AG08395 (cell line): Measurements from ENCODE around the gene LRRN2.

Experiments
- DNase-seq: peaks from one replicate; pipeline ENCODE4 v3.0.0; 2012; ENCODE audit warnings: mixed read lengths, low spot score

LRRN2 gene

DNA sequence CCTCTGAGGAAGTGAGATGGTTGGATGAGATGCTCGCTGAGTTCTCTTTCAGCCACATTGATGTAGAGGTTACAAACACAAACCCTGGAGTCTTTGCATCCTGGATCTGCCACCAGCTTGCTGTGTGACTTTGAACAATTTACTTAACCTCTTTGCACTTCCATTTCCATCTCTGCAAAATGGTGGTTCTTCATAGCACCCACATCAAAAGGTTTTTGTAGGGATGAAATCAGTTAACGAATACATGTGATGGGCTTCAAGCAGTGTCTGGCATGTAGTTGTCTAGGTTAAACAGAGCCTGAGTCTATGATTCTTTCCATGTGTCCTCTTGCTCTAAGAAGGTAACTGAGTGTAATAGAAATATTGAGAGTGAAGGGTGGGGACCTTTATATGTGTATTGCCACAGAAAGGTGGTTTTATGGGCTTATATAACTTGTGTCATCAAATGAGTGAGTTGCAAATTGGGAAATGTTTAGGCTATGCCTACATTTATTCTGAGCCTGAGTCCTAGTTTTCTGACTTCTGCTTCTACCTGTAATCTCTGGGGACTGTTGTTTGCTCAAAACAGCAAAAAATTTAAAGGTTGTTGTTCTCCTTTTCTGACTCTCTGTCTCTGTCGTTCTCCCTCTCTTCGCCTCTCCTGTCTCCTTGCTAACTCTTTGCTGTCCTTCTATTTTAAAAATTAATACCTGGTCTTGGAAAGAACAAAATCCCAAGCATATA lies 27.3 kb upstream of the LRRN2 start:
- DNase-seq = no peak

- no peak for DNase-seq
Measured at GRCh38 chr1:204711947-204712701, 26.6 kb upstream of the LRRN2 start.

DNA sequence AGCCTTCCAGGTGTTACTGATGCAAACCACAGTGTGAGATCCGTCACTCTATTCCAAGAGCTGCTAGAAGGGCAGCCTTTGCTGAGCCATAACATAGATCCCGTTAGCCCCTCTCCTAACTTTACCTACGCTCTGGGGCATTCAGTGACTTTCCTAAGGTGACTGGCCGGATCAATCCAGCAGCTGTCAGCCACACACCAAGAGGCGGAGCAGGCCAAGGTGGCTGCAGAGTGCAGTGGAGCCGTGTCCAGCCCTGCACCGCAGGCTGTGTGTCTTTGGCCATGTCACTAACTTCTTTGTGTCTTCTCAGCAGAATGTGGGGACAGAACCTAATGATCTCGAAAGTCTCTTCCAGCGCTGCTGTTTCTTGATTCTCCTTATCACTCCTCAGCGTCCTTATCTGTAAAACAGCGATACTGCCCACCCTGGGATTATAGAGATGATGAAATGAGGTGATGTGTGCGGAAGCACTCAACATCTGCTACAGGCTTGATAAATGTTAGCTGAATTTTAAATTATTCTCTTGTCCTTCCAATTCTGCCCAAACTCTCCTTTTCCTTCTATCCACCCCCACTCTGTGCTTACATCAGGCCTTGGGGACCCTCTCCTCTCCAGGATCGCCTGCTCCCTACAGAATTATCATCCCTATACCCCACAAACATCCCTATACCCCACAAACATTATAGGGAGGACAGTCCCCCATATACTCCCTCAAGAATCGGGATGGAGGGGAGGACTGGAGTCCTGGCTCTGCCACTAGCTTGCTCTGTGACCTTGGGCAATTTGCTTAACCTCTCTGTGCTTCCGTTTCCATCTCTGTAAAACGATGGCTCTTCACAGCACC lies 25.8 kb upstream of the LRRN2 start:
- no peak for DNase-seq

DNA sequence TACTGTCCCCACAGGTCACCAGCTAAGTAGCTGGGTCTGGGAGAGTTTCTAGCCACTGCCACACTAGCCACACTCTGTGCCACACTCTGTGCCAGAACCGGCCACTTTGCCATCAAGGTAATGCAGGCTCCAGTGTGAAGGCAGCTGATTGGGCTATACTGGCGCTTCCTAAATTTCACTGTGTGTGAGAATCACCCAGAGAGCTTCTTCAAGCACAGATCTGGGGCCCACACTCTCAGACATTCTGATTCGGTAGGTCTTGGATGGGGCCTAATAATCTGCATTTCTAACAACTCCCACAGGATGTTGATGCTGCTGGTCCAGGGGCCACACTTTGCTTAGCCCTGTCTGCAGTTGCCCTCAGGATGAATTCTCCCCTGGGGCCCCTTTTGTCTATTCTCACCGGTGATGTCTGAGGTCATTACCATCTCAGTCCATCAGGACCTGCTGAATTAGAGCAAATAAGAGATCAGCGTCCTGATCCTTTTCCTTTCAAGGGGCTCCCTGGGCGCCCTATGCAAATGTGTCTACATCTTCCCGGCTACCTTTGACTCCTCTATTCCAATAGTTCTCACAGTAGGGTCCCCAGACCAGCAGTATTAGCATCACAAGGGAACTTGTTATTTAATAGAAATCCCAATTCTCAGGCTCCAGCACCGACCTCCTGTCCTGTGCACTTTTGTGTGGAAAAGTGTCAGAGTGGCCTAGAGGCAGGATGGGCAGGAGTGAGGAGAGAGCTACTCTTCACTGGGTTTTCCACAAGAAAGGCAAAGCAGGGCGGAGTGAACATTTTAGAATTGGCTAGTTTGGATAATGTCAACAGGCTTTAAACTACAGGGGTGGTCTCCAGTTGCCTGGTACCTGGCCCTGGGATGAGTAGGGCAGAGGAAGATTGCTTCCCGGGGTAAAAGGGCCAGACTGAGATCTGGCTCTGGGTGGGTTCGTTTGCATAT lies 24.7 kb upstream of the LRRN2 start:
- DNase-seq = no peak

GRCh38 chr1:204709021-204709420 lies 23.5 kb upstream of the LRRN2 start:
- DNase-seq = no peak

DNA sequence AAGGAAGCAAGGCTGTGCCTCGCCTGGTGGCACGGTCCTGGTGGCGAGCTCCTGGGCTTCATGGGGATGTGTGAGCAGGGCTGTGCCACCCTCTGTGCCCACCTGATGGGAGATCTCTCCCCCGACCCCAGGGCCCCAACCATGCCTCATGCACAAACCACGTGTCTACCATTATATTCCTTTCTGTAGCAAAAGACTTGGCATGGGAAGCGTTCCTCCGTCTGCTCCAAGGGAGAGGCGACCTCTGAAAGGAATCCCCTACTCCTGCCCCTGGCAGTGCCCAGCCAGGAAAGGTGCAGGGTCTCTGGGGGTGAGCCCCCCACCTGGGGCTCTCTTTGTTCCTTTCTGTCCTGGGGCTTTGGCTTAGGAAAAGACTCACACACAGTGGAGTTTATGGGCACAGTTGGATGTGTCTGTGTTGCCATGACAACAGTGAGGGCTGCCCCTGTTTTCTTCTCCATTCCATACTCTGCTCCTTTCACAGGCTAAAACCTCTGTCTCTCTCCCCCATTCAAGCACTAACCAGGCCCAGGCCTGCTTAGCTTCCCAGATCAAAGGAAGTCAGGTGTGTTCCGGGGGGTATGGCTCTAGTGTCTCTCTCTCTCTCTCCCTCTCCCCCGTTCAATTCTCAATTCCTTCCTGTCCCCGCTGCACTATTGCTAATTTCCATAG lies 21.4 kb upstream of the LRRN2 start:
- no peak for DNase-seq

DNA sequence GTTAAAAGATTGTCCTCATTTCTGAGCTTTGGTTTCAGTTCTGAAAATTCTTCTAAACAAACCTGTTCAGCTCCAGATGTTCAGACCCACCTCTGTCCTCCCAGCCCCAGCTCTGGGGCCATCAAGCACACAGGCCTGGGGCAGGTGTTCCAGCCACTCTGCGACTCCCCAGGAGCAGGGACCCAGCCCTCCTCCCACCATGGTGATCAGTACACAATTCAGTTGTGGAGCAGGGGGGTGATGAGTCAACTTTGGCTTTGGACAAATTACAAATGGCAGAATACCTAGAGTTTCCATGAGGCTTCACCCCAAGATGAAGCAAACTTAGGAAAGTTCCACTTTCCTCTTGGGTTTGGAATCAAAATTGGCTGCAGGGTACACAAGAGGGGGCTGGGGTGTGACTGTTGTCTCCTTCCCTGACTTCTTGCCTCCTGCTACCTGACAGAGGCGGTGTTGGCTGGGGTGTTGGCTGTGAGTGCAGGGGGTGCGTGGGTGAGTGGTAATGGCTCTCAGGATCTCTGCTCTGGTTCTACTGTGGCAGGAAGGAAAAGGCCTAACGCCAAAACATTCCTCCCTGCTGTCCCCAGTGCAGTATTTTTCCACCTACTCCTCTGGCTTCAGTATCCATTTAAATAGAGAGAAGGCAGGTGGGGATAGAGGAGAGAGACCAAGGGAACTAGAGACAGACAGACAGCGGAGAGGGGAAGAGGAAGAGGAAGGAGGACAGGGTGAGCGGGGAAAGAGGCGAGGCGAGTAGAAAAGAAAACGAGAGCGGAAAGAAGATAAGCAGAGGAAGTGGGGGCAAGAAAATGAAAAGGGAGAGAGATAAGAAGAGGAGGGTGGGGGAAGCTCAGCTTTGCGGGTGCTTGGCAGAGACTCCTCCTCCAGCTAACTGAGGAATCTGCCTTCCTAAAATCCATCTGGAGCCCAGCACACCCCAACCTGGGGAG lies 20.6 kb upstream of the LRRN2 start:
- no peak for DNase-seq

- no peak for DNase-seq
Measured at GRCh38 chr1:204705493-204705811, 19.9 kb upstream of the LRRN2 start.

DNA sequence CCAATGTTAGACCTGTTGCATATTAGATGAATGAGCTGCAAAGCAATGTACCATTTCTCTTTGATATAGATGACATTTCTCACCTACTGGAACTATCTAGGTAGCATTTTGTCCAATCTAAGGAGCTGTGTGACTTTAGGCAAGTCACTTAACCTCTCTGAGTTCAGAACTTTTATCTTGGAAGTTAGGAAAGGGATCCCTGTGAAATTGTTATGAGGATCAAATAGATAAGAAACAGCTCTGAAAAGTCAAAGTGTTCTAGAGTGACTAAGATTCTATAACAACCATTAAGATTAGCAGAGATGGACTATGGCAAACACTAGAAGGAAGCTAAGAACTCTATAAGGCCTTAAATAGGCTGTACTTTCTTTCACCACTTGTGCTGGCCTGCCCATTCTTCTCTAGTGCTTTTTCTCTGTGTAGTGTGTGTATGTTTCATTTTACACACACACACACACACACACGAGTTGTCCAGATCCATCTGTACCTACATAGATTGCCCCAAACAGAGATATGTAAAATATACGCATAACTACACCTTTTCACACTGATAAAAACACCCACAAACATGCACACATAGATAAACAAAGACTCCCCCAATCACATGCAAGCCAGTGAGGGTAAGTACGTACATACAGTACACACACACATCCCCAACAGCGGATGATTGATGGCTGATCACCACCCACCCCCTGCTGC lies 19.4 kb upstream of the LRRN2 start:
- DNase-seq = no peak

DNA sequence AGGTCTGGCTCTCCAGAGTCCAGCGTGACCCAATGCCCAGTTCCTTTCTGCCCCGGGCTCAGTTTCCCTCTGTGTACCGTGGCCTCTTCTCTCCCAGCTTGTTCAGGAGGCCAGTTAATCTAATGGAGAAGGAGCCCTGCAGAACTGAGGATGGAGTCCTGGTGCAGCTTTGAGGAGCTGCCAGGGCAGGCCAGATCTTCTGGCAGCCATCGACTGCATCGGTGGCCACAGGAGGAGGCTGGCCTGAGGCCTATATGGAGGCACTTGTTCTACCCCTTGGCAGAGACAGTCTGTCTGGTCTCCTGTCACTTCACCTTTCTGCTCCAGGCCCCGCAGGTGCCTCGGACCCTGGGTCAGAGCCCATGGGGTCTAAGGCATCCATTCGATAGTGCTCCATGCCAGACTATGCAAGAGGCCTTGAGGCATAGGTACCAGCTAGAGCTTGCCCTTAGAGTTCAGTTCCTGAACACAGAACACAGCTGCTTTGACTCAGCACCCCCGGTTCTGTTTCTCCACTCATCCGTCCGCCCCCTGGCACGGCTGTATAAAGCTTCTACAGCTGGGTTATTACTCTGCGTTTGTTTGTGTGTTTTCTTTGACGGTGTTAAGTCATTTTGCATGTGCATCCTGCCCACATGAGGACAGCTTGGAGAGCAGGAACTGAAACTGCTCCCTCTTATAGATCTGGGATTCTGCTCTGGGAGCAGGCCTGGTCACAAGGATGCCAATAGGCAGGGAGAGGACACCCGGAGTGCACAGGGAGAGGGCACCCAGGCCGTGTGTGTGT lies 18.5 kb upstream of the LRRN2 start:
- DNase-seq = no peak

DNA sequence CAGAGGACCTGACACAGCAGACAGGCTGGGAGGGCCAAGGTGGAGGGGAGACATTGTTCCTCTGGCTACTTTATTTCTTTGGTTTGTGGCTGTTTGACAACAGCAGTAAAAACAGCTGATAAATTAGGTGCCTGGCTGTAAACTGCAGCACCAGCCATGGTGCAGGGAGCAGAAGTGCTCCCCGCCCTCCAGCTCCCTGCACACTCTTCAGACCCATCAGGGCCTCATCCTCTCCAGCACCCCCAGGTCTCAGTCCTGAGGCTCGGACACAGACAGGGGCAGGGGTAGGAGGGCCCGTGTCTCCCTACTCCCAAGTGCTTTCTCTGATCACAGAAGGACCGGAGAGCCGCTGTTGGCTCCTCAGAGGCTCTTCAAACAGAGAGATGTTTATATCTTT lies 17.7 kb upstream of the LRRN2 start:
- no peak for DNase-seq

DNA sequence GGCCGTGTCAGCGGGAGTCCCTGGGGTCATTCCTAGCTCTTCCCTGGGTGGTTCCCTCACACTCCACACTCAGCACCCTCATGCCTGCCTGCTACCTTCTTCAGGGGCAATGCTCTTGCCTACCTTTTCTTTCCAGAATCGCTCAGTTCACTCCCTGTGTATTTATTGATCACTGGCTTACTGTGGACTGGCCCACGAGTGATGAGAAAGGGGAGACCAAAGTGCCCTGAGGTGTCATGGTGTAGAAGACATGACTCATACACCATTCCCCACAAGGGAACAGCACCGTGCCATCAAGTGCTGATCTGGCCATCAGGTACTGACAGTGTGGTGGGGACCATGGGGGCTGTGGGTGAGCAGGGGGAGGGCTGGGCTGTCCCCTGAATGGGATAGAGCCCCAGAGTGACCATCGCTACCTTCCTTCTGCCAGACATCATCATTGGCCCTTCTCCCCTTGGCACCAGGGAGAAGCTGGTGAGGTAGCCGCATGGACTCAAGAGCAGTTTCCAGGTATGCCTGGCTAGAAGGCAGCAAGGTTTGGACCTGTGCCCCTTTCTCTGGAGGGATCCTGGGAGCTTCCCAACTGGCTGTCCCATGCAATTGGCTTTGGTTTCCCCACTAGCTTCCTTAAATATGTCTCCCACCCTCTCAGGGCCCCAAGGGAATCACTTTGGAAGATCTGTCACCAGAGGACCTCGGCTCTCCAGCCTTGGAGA lies 17.2 kb upstream of the LRRN2 start:
- DNase-seq = no peak

- no peak for DNase-seq
Measured at GRCh38 chr1:204701229-204701628, 15.7 kb upstream of the LRRN2 start.

DNA sequence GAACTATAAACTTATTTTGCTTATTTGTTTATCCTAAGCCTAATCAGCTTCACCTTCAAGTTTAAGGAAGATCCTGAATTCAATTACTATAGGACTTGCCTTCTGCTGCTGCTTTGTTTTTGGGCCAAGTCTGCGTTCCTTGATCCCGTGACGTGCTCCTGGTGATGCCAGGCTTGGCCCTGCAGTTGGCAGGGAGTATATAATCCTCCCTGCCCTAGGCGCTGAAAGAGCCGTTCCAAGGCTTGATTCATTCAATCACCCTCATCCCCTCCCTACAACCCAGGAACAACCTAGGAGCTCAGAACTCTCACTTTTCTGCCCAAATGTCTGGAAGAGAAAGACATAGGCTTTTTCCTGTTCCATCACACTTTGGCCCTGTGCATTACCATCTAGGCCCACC lies 12.4 kb upstream of the LRRN2 start:
- DNase-seq = no peak

DNA sequence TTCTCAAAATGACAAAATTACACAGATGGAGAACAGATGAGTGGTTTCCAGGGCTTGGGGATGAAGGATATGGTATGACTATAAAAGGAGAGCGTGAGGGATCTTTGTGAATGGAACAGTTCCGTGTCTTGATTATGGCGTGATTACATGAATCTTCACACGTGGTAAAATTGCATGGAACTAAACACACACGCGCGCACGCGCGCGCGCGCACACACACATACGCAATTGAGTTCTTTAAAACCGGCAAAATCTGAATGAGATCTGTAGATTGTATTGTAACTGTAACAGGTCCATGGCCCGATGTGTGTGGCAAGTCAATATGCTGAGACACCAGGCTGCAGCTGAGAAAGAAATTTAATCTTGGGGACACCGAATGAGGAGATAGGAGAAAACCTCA lies 11.1 kb upstream of the LRRN2 start:
- DNase-seq = no peak

DNA sequence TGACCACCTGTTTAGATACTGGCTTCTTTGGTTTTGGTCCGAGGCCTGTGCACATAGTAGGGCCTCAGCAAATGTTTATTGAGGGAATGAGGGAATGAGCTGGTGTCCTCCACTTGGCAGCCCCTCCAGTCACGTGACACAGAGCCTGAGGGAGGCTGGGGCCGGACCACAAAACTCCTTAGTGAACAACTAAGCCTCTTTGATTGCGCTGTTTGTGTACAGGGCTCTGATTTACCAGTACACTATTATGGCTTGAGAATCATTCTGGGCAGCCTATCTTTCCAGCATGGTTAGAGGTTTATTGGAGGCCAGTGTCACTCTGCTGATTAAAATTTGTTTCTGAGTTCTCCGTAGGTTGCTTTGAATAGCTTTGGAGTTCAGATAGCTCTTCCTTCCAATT lies 10.2 kb upstream of the LRRN2 start:
- DNase-seq = no peak

DNA sequence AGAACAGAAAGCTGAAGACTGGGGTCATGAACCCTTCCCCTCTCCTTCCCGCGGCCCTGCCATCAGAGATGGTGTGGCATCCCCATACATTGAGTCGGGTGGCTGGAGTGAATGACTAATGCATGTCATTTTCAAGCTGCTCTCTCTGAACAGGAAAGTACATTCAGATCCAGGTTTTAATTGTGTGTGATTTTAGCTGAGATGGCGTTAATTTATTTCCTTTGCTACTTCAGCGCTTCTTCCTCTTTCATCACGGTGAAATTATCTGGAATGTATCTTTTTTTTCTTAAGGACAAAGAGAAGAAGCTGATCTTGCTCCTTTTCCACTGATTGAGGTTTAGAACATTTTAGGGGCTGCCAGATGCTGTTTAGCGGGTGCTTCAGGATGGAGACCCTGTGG lies 8.6 kb upstream of the LRRN2 start:
- no peak for DNase-seq

GRCh38 chr1:204692841-204693356 lies 7.4 kb upstream of the LRRN2 start:
- no peak for DNase-seq
